H9 (cell line): ENCODE data around the gene CASTOR1. TPM values are rescaled to one million over a fixed set of nuclear protein-coding genes. Genes with fewer than 3 reads are reported as not detected.

Experiments
- DNase-seq: peaks from one replicate; pipeline ENCODE4 v3.0.0-alpha.2; 2017
- H2AFZ ChIP-seq: one replicate; pipeline ENCODE4 v1.6.1; 2013; ENCODE audit warnings: mild to moderate bottlenecking, low read length, control low read depth, moderate library complexity
- H2AK5ac ChIP-seq: 2 replicates; pipeline ENCODE4 v1.6.1; 2013; ENCODE audit warnings: low read length, control low read depth, mixed read lengths; ENCODE audit not compliant: insufficient read length
- H2BK120ac ChIP-seq: one replicate; pipeline ENCODE4 v1.6.1; 2013; ENCODE audit warnings: low read depth, mild to moderate bottlenecking, low read length, control low read depth, inconsistent platforms; ENCODE audit not compliant: poor library complexity, severe bottlenecking
- H2BK12ac ChIP-seq: 2 replicates; pipeline ENCODE4 v1.6.1; 2013; ENCODE audit warnings: low read length, control low read depth, mixed read lengths, low read depth; ENCODE audit not compliant: insufficient read length
- H2BK15ac ChIP-seq: 2 replicates; pipeline ENCODE4 v1.6.1; 2013; ENCODE audit warnings: low read depth, low read length, control low read depth
- H2BK20ac ChIP-seq: one replicate; pipeline ENCODE4 v1.6.1; 2013; ENCODE audit warnings: low read depth, mild to moderate bottlenecking, low read length, control low read depth, inconsistent platforms; ENCODE audit not compliant: poor library complexity, severe bottlenecking
- H2BK5ac ChIP-seq: 2 replicates; pipeline ENCODE4 v1.6.1; 2013; ENCODE audit warnings: low read length, control low read depth, mixed read lengths; ENCODE audit not compliant: insufficient read length
- H3K14ac ChIP-seq: 2 replicates; pipeline ENCODE4 v1.6.1; 2013; ENCODE audit warnings: low read length, control low read depth; ENCODE audit not compliant: insufficient read depth
- H3K18ac ChIP-seq: 2 replicates; pipeline ENCODE4 v1.6.1; 2013; ENCODE audit warnings: low read depth, mild to moderate bottlenecking, mixed read lengths, low read length, control low read depth; ENCODE audit not compliant: insufficient read length
- H3K23ac ChIP-seq: 2 replicates; pipeline ENCODE4 v1.6.1; 2013; ENCODE audit warnings: low read length, control low read depth, mixed read lengths, low read depth; ENCODE audit not compliant: insufficient read length
- H3K23me2 ChIP-seq: 2 replicates; pipeline ENCODE4 v1.6.1; 2013; ENCODE audit warnings: low read depth, mild to moderate bottlenecking, mixed read lengths, low read length, control low read depth; ENCODE audit not compliant: insufficient read length, poor library complexity, severe bottlenecking
- H3K27ac ChIP-seq: 2 replicates; pipeline ENCODE4 v1.5.1; 2013; ENCODE audit warnings: low read length, control low read depth, mixed read lengths, low read depth; ENCODE audit not compliant: insufficient read length
- H3K27me3 ChIP-seq: 2 replicates; pipeline ENCODE4 v1.6.1; 2013; ENCODE audit warnings: low read length, control low read depth, inconsistent platforms; ENCODE audit not compliant: insufficient read depth
- H3K4ac ChIP-seq: 2 replicates; pipeline ENCODE4 v1.6.1; 2013; ENCODE audit warnings: low read depth, mild to moderate bottlenecking, control low read depth, inconsistent platforms, low read length, moderate library complexity
- H3K4me1 ChIP-seq: 2 replicates; pipeline ENCODE4 v1.6.1; 2013; ENCODE audit warnings: low read length, control low read depth, inconsistent platforms; ENCODE audit not compliant: insufficient read depth
- H3K4me2 ChIP-seq: 2 replicates; pipeline ENCODE4 v1.6.1; 2013; ENCODE audit warnings: low read length, control low read depth, mixed read lengths; ENCODE audit not compliant: insufficient read length, insufficient read depth
- H3K56ac ChIP-seq: 2 replicates; pipeline ENCODE4 v1.6.1; 2013; ENCODE audit warnings: low read depth, mild to moderate bottlenecking, mixed read lengths, low read length, control low read depth; ENCODE audit not compliant: insufficient read length
- H3K79me1 ChIP-seq: 2 replicates; pipeline ENCODE4 v1.6.1; 2013; ENCODE audit warnings: low read depth, mild to moderate bottlenecking, moderate library complexity, low read length, control low read depth, inconsistent platforms; ENCODE audit not compliant: insufficient read depth, poor library complexity, severe bottlenecking
- H3K79me2 ChIP-seq: 2 replicates; pipeline ENCODE4 v1.6.1; 2013; ENCODE audit warnings: low read length, control low read depth, inconsistent platforms; ENCODE audit not compliant: insufficient read depth
- H3K9ac ChIP-seq: 2 replicates; pipeline ENCODE4 v1.6.1; 2013; ENCODE audit warnings: low read length, control low read depth, mixed read lengths; ENCODE audit not compliant: insufficient read length; ENCODE audit errors: extremely low read depth
- H3K9me3 ChIP-seq: one replicate; pipeline ENCODE4 v1.6.1; 2013; ENCODE audit warnings: low read depth, low read length, inconsistent platforms; ENCODE audit not compliant: control insufficient read depth
- H3T11ph ChIP-seq: one replicate; pipeline ENCODE4 v1.6.1; 2013; ENCODE audit warnings: mild to moderate bottlenecking, low read length, control low read depth, inconsistent platforms
- H4K20me1 ChIP-seq: one replicate; pipeline ENCODE4 v1.6.1; 2013; ENCODE audit not compliant: control insufficient read depth, insufficient read length, insufficient read depth
- H4K5ac ChIP-seq: 2 replicates; pipeline ENCODE4 v1.6.1; 2013; ENCODE audit warnings: low read depth, mild to moderate bottlenecking, mixed read lengths, low read length, control low read depth; ENCODE audit not compliant: insufficient read length
- H4K8ac ChIP-seq: replicated peaks from 2 replicates; pipeline ENCODE4 v1.6.1; 2013; ENCODE audit warnings: low read length, control low read depth, mixed read lengths, low read depth; ENCODE audit not compliant: insufficient read length
- H4K91ac ChIP-seq: 2 replicates; pipeline ENCODE4 v1.6.1; 2013; ENCODE audit warnings: low read depth, mild to moderate bottlenecking, moderate library complexity, mixed read lengths, low read length, control low read depth; ENCODE audit not compliant: insufficient read length
- H3K27ac Mint-ChIP-seq, 3 experiments: 2 replicates in 2 of 3; 3 replicates in 1 of 3; pipeline ENCODE4 v1.8.0; 2020 to 2021; ENCODE audit warnings: mixed read lengths in 3 of 3, mild to moderate bottlenecking in 1 of 3, moderate library complexity in 1 of 3
- H3K27me3 Mint-ChIP-seq: 2 replicates; pipeline ENCODE4 v1.8.0; 2021; ENCODE audit warnings: low read depth, mild to moderate bottlenecking, moderate library complexity, mixed read lengths
- H3K36me3 Mint-ChIP-seq, 3 experiments: 2 replicates in 2 of 3; 3 replicates in 1 of 3; pipeline ENCODE4 v1.8.0; 2020 to 2021; ENCODE audit warnings: low read depth in 3 of 3, mixed read lengths in 3 of 3; ENCODE audit not compliant: insufficient read depth in 1 of 3
- H3K4me1 Mint-ChIP-seq, 2 experiments: 2 replicates each; pipeline ENCODE4 v1.8.0; 2020; ENCODE audit warnings: mixed read lengths in 2 of 2
- H3K4me3 Mint-ChIP-seq, 2 experiments: 2 replicates in 1 of 2; 3 replicates in 1 of 2; pipeline ENCODE4 v1.8.0; 2020 to 2021; ENCODE audit warnings: mild to moderate bottlenecking in 2 of 2, mixed read lengths in 2 of 2, moderate library complexity in 1 of 2
- H3K9me3 Mint-ChIP-seq, 2 experiments: 2 replicates in 1 of 2; 3 replicates in 1 of 2; pipeline ENCODE4 v1.8.0; 2020; ENCODE audit warnings: mild to moderate bottlenecking in 2 of 2, mixed read lengths in 2 of 2, moderate library complexity in 1 of 2
- WGBS: extraction: QIAGEN DNeasy Blood & Tissue Kit; methylation state at CpG from one replicate; pipeline ENCODE4 v1.1.7; 2013; ENCODE audit warnings: missing lambda C conversion rate, low lambda C conversion rate, mixed read lengths; ENCODE audit not compliant: insufficient read length; ENCODE audit errors: extremely low coverage; 5-methylcytosine and 5-hydroxymethylcytosine counted together
- total RNA-seq: library from RNA; stranded (reverse); gene quantifications from 2 replicates; pipeline ENCODE4 v1.2.1, GENCODE V29; 2021
- TF ChIP-seq, protein P1 (sequence below): fragments of 200-600 bp; sonication (generic); conservative IDR thresholded peaks from 3 replicates; pipeline ENCODE4 v1.8.0; 2021; ENCODE audit warnings: antibody characterized with exemption, mild to moderate bottlenecking

Gene CASTOR1
- total RNA-seq, 1 experiment from 2014 or later, result 8.8 TPM

DNA sequence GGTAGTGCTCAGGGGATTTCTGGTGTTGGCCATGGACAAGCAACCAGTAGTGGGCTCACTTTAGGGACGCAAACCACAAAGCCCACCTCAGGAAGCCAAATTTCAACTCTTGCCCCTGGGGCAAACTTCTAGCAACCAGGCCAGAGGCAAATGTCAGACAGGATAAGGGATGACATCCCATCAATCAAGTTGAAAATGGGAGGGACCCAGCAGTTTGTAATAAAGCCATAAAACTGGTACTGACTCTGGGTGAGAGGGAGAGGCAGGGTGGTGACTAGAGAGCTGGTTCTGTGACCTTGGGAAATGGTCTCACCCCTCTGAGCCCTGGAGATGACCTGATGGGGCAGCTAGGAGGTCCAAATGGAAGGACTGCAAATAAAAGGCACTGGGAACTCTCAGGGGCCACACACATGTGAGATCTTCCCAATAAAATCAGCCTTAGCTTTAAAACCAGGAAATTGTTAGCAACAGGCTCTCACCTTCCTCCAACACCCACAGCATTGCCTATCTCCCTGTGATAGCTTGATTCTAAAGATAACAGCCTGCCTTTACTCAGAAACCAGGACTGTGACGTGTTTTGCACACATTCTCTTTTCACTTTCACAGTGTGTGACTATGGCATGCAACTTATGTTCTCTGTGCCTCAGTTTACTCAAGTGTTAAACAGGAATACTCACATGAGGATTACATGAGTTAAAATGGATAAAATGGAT lies 43.8 kb upstream of the CASTOR1 start:
- H2AK5ac ChIP-seq, result no peak overlapping the region
- Mint-ChIP-seq H3K9me3 (no peaks in the 10 kb centered on the region), H3K36me3 (peaks cover 44 to 73% (median 63%) of the 10 kb centered on the region in 3 experiments), H3K27me3 (no peaks in the 10 kb centered on the region; the same call in 1 of the 2 replicates), H3K4me1 (peaks cover 0 to 4% of the 10 kb centered on the region in 2 experiments; a peak in 1 of 4 replicates), H3K4me3 (no peak overlapping the region), H3K27ac (no peak overlapping the region)
- H3K18ac ChIP-seq, result no peak overlapping the region
- no peak overlapping the region for H2BK120ac ChIP-seq
- no peak overlapping the region for H3K14ac ChIP-seq
- no peak overlapping the region for H2BK12ac ChIP-seq
- no peaks in the 10 kb centered on the region for H3K27me3 ChIP-seq
- TF ChIP-seq, protein P1, sequence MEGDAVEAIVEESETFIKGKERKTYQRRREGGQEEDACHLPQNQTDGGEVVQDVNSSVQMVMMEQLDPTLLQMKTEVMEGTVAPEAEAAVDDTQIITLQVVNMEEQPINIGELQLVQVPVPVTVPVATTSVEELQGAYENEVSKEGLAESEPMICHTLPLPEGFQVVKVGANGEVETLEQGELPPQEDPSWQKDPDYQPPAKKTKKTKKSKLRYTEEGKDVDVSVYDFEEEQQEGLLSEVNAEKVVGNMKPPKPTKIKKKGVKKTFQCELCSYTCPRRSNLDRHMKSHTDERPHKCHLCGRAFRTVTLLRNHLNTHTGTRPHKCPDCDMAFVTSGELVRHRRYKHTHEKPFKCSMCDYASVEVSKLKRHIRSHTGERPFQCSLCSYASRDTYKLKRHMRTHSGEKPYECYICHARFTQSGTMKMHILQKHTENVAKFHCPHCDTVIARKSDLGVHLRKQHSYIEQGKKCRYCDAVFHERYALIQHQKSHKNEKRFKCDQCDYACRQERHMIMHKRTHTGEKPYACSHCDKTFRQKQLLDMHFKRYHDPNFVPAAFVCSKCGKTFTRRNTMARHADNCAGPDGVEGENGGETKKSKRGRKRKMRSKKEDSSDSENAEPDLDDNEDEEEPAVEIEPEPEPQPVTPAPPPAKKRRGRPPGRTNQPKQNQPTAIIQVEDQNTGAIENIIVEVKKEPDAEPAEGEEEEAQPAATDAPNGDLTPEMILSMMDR, result no peak
- no peak overlapping the region for H4K5ac ChIP-seq
- no peak overlapping the region for H3T11ph ChIP-seq
- 0 out of 2 replicates have a peak, but pooled peaks cover 2% of the 10 kb centered on the region for H3K79me2 ChIP-seq
- H2BK15ac ChIP-seq, result no peak overlapping the region
- H3K56ac ChIP-seq, result no peak overlapping the region
- no peak overlapping the region for H2BK20ac ChIP-seq
- H4K8ac ChIP-seq, result no peak overlapping the region
- DNase-seq, result no peak
- no peak overlapping the region for H3K4ac ChIP-seq
- WGBS, result no CpG with 5 or more reads among the region's 2 CpGs
- H3K9ac ChIP-seq, result no peak overlapping the region
- H3K23me2 ChIP-seq, result no peaks in the 10 kb centered on the region
- no peak overlapping the region for H2BK5ac ChIP-seq
- no peak overlapping the region for H3K4me2 ChIP-seq
- no peak overlapping the region for H3K27ac ChIP-seq
- H4K20me1 ChIP-seq, result no peaks in the 10 kb centered on the region
- H4K91ac ChIP-seq, result no peak overlapping the region
- no peaks in the 10 kb centered on the region for H3K9me3 ChIP-seq
- H2AFZ ChIP-seq, result no peak overlapping the region
- no peaks in the 10 kb centered on the region for H3K4me1 ChIP-seq
- no peak overlapping the region for H3K23ac ChIP-seq
- H3K79me1 ChIP-seq, result no peaks in the 10 kb centered on the region
